Activated CD8-positive, alpha-beta memory T cell treated with anti-CD3 and anti-CD28 coated beads for 1 hour (primary cell): ENCODE results near the gene JOSD1.

Experiments
- DNase-seq, 2 donors: peaks; one replicate each; pipeline ENCODE4 v3.0.0-alpha.2; 2020; ENCODE audit warnings: low read depth in 1 of 2; ENCODE audit errors: extremely low read depth in 1 of 2

Gene JOSD1

DNA sequence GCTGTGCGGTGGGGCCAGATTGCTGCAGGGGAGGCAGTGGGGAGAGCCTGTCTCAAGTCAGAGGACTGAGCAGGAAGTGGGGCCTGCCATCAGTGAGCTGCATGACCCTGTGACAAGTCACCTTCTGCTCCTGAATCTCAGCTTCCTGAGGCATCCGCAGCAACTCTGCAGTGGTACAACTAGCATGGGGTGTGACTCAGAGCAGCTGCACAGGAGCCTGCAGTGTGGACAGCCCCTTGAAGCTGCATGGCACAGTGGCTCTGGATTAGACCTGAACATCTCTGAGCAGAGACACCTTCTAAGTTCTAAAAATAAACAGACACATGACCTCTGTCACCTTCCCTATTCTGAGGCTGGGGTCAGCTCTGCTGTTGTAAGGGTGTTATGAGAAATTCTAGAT is 62.5 kb downstream of the JOSD1 start:
- no peak for DNase-seq
